Activated CD4-positive, alpha-beta T cell treated with anti-CD3 and anti-CD28 coated beads for 36 hours (primary cell): ENCODE results near the gene ACKR1. TPM values are rescaled to one million over a fixed set of nuclear protein-coding genes. Genes with fewer than 3 reads are reported as not detected.

Source experiments
- ATAC-seq: fragments of 200-7000 bp; cut with Tn5 transposase; one replicate; pipeline ENCODE4 v1.10.0; 2021; ENCODE audit warnings: mild to moderate bottlenecking, moderate library complexity
- CTCF ChIA-PET: fragments of 350-600 bp; sonication (Branson Sonifier 250); formaldehyde crosslinking; loops from one replicate; lab custom pipeline; 2021; ENCODE audit warnings: antibody characterized with exemption; lab: Charles Lee
- POLR2A ChIA-PET: fragments of 350-600 bp; sonication (Branson Sonifier 250); formaldehyde crosslinking; loops from one replicate; lab custom pipeline; 2021; ENCODE audit warnings: antibody characterized with exemption, inconsistent platforms; lab: Charles Lee
- DNase-seq: peaks from one replicate; pipeline ENCODE4 v3.0.0-alpha.2; 2020
- H3K27ac Mint-ChIP-seq: one replicate; pipeline ENCODE4 v1.8.0; 2021; ENCODE audit warnings: mixed read lengths
- H3K27me3 Mint-ChIP-seq: one replicate; pipeline ENCODE4 v1.8.0; 2021; ENCODE audit warnings: mixed read lengths
- H3K36me3 Mint-ChIP-seq: one replicate; pipeline ENCODE4 v1.8.0; 2021; ENCODE audit warnings: low read depth, mixed read lengths
- H3K4me1 Mint-ChIP-seq: one replicate; pipeline ENCODE4 v1.8.0; 2021; ENCODE audit warnings: mixed read lengths
- H3K4me3 Mint-ChIP-seq: one replicate; pipeline ENCODE4 v1.8.0; 2021; ENCODE audit warnings: mild to moderate bottlenecking, moderate library complexity, mixed read lengths
- H3K9me3 Mint-ChIP-seq: one replicate; pipeline ENCODE4 v1.8.0; 2021; ENCODE audit warnings: low read depth, mixed read lengths
- intact Hi-C, 2 experiments: fragments of 100-400 bp; cut with DNase I in 1 of 2; cut with micrococcal nuclease in 1 of 2; formaldehyde crosslinking; loops; one replicate each; pipeline versions ENCODE4 v1.14.2 to v1.15.1; 2022 to 2024; cut with DNase I, micrococcal nuclease
- total RNA-seq, 2 experiments: library from RNA; stranded (reverse); gene quantifications; one replicate each; pipeline ENCODE4 v1.2.3, GENCODE V29; 2021

The ACKR1 gene
- not detected for total RNA-seq

- Mint-ChIP-seq H3K36me3 (no peaks in the 10 kb centered on the region), H3K4me3 (no peak within 1 kb of the TSS), H3K4me1 (peaks cover 23% of the 10 kb centered on the region), H3K27me3 (peaks cover 59% of the 10 kb centered on the region), H3K27ac (no peak within 1 kb of the TSS), H3K9me3 (no peaks in the 10 kb centered on the region)
- ATAC-seq (no peak), DNase-seq (no peak)
- intact Hi-C loops, result no loop called here
- ChIA-PET POLR2A (no interaction called here), CTCF (interaction anchor here (0.7 to 3.7 kb wide), 5 partner anchors 8 to 72 kb away, joined by 3 to 26 read pairs (median 4); no protein-coding TSS in a partner anchor)
Observed at GRCh38 chr1:159204161-159205141, at the start of gene ACKR1. TSS of gene ACKR1 (plus strand) at chr1:159204875. CDS start at chr1:159204960, 85 bp downstream.

GRCh38 chr1:159161001-159161718, 43.5 kb upstream of the ACKR1 start:
- Mint-ChIP-seq H3K36me3 (no peaks in the 10 kb centered on the region), H3K4me1 (peaks cover 2% of the 10 kb centered on the region), H3K27me3 (peaks cover 39% of the 10 kb centered on the region), H3K9me3 (no peaks in the 10 kb centered on the region), H3K4me3 (no peak overlapping the region), H3K27ac (no peak overlapping the region)
- intact Hi-C loops, result loop anchor here (1.0 to 2.0 kb wide), 4 partner anchors 29 to 846 kb away; no protein-coding TSS in a partner anchor
- CTCF ChIA-PET, result interaction anchor here (0.8 to 7.3 kb wide), 14 partner anchors 9 to 89 kb away, joined by 3 to 72 read pairs (median 4); no protein-coding TSS in a partner anchor
- peak; percentile 83 for ATAC-seq
- peak; percentile 82 for DNase-seq
- POLR2A ChIA-PET, result no interaction called here

GRCh38 chr1:159161719-159162026, 43.0 kb upstream of the ACKR1 start:
- H3K36me3 Mint-ChIP-seq, result no peaks in the 10 kb centered on the region
- intact Hi-C loops, result loop anchor here (1.0 to 2.0 kb wide), 4 partner anchors 29 to 845 kb away; no protein-coding TSS in a partner anchor
- DNase-seq, result no peak
- H3K4me3 Mint-ChIP-seq, result no peak overlapping the region
- POLR2A ChIA-PET, result no interaction called here
- peaks cover 39% of the 10 kb centered on the region for H3K27me3 Mint-ChIP-seq
- CTCF ChIA-PET, result interaction anchor here (1.0 to 7.3 kb wide), 8 partner anchors 13 to 89 kb away, joined by 3 to 72 read pairs (median 7); no protein-coding TSS in a partner anchor
- no peak overlapping the region for H3K27ac Mint-ChIP-seq
- H3K9me3 Mint-ChIP-seq, result no peaks in the 10 kb centered on the region
- peaks cover 2% of the 10 kb centered on the region for H3K4me1 Mint-ChIP-seq
- no peak for ATAC-seq

- no peak overlapping the region for H3K27ac Mint-ChIP-seq
- CTCF ChIA-PET, result interaction anchor here (0.6 to 7.3 kb wide), 10 partner anchors 22 to 1996 kb away, joined by 3 to 72 read pairs (median 4); no protein-coding TSS in a partner anchor
- POLR2A ChIA-PET, result interaction anchor here (0.6 to 0.7 kb wide), 2 partner anchors 67 to 904 kb away, joined by 3 to 4 read pairs; no protein-coding TSS in a partner anchor
- intact Hi-C loops, result no loop called here
- no peak overlapping the region for H3K4me3 Mint-ChIP-seq
- DNase-seq (no peak), ATAC-seq (no peak)
- peaks cover 34% of the 10 kb centered on the region for H3K27me3 Mint-ChIP-seq
- no peaks in the 10 kb centered on the region for H3K9me3 Mint-ChIP-seq
- H3K4me1 Mint-ChIP-seq, result peaks cover 2% of the 10 kb centered on the region
- H3K36me3 Mint-ChIP-seq, result no peaks in the 10 kb centered on the region
Observed at GRCh38 chr1:159162516-159163265, 42.0 kb upstream of the ACKR1 start.

- Mint-ChIP-seq H3K27ac (no peak overlapping the region), H3K27me3 (peaks cover 35% of the 10 kb centered on the region), H3K9me3 (no peaks in the 10 kb centered on the region), H3K4me1 (peaks cover 2% of the 10 kb centered on the region), H3K36me3 (no peaks in the 10 kb centered on the region), H3K4me3 (no peak overlapping the region)
- intact Hi-C loops, result no loop called here
- no peak for ATAC-seq
- no peak for DNase-seq
- CTCF ChIA-PET, result interaction anchor here (1.2 to 7.3 kb wide), 3 partner anchors 45 to 50 kb away, joined by 3 to 72 read pairs (median 10); no protein-coding TSS in a partner anchor
- POLR2A ChIA-PET, result no interaction called here
Observed at GRCh38 chr1:159163614-159164228, 41.0 kb upstream of the ACKR1 start.

- H3K4me3 Mint-ChIP-seq, result no peak overlapping the region
- intact Hi-C loops, result no loop called here
- no peaks in the 10 kb centered on the region for H3K9me3 Mint-ChIP-seq
- ATAC-seq (no peak), DNase-seq (no peak)
- POLR2A ChIA-PET, result no interaction called here
- H3K36me3 Mint-ChIP-seq, result peaks cover 2% of the 10 kb centered on the region
- H3K27ac Mint-ChIP-seq, result no peak overlapping the region
- peaks cover 3% of the 10 kb centered on the region for H3K4me1 Mint-ChIP-seq
- CTCF ChIA-PET, result interaction anchor here (1.1 to 2.3 kb wide), 3 partner anchors 15 to 46 kb away, joined by 3 to 7 read pairs (median 4); no protein-coding TSS in a partner anchor
- peaks cover 47% of the 10 kb centered on the region for H3K27me3 Mint-ChIP-seq
Observed at GRCh38 chr1:159168043-159168442, 36.6 kb upstream of the ACKR1 start.

GRCh38 chr1:159170639-159171038, 34.0 kb upstream of the ACKR1 start:
- Mint-ChIP-seq H3K9me3 (no peaks in the 10 kb centered on the region), H3K27ac (no peak overlapping the region), H3K4me1 (peaks cover 3% of the 10 kb centered on the region), H3K36me3 (peaks cover 2% of the 10 kb centered on the region), H3K4me3 (no peak overlapping the region), H3K27me3 (peaks cover 53% of the 10 kb centered on the region)
- ATAC-seq (no peak), DNase-seq (no peak)
- ChIA-PET POLR2A (no interaction called here), CTCF (no interaction called here)
- intact Hi-C loops, result no loop called here

- Mint-ChIP-seq H3K27ac (no peak within 1 kb of the TSS), H3K4me1 (peaks cover 3% of the 10 kb centered on the region), H3K9me3 (no peaks in the 10 kb centered on the region), H3K4me3 (no peak within 1 kb of the TSS), H3K36me3 (peaks cover 2% of the 10 kb centered on the region), H3K27me3 (peaks cover 53% of the 10 kb centered on the region)
- ATAC-seq (no peak), DNase-seq (no peak)
- ChIA-PET POLR2A (no interaction called here), CTCF (no interaction called here)
- intact Hi-C loops, result no loop called here
Observed at GRCh38 chr1:159171254-159171687, 33.4 kb upstream of the ACKR1 start, which contains the start of gene CADM3. TSS of gene CADM3 (plus strand) at chr1:159171615. CDS start at chr1:159171766, 151 bp downstream.

GRCh38 chr1:159171688-159172501, 32.8 kb upstream of the ACKR1 start:
- intact Hi-C loops, result no loop called here
- peaks cover 2% of the 10 kb centered on the region for H3K36me3 Mint-ChIP-seq
- ATAC-seq (no peak), DNase-seq (no peak)
- H3K9me3 Mint-ChIP-seq, result no peaks in the 10 kb centered on the region
- no peak overlapping the region for H3K27ac Mint-ChIP-seq
- ChIA-PET POLR2A (no interaction called here), CTCF (interaction anchor here (0.7 kb wide), 1 partner anchor 189 kb away, joined by 3 read pairs; no protein-coding TSS in a partner anchor)
- no peak overlapping the region for H3K4me3 Mint-ChIP-seq
- H3K27me3 Mint-ChIP-seq, result peaks cover 49% of the 10 kb centered on the region
- H3K4me1 Mint-ChIP-seq, result peaks cover 3% of the 10 kb centered on the region
